KMS-11 (cell line): Measurements from ENCODE around the gene SPATC1L.

ENCODE experiments used
- H2AFZ ChIP-seq: fragments of 200-600 bp; sonication (generic); 2 replicates; pipeline ENCODE4 v1.6.1; 2016; ENCODE audit warnings: antibody characterized with exemption, mixed run types, low read depth
- H3K27ac ChIP-seq: fragments of 200-600 bp; sonication (generic); 2 replicates; pipeline ENCODE4 v1.6.1; 2016; ENCODE audit warnings: mild to moderate bottlenecking, mixed run types
- H3K27me3 ChIP-seq: fragments of 200-600 bp; sonication (generic); 2 replicates; pipeline ENCODE4 v1.6.1; 2017; ENCODE audit warnings: mild to moderate bottlenecking, low read depth, mixed run types, moderate library complexity; ENCODE audit not compliant: insufficient read depth
- H3K36me3 ChIP-seq: fragments of 200-600 bp; sonication (generic); 2 replicates; pipeline ENCODE4 v1.6.1; 2017; ENCODE audit warnings: mild to moderate bottlenecking, mixed run types; ENCODE audit not compliant: insufficient read depth
- H3K4me1 ChIP-seq: fragments of 200-600 bp; sonication (generic); 2 replicates; pipeline ENCODE4 v1.6.1; 2016; ENCODE audit warnings: mild to moderate bottlenecking, low read depth, mixed run types; ENCODE audit not compliant: poor library complexity, severe bottlenecking
- H3K4me2 ChIP-seq: fragments of 200-600 bp; sonication (generic); 2 replicates; pipeline ENCODE4 v1.7.0; 2016; ENCODE audit warnings: mild to moderate bottlenecking, mixed run types
- H3K4me3 ChIP-seq: fragments of 200-600 bp; sonication (generic); IDR thresholded peaks from 2 replicates; pipeline ENCODE4 v1.6.1; 2017; ENCODE audit warnings: low read depth, low read length, mixed read lengths; ENCODE audit not compliant: insufficient read depth
- H3K79me2 ChIP-seq: fragments of 200-600 bp; sonication (generic); 2 replicates; pipeline ENCODE4 v1.6.1; 2016; ENCODE audit warnings: low read depth, mixed run types; ENCODE audit not compliant: insufficient read depth
- H3K9ac ChIP-seq: fragments of 200-600 bp; sonication (generic); 2 replicates; pipeline ENCODE4 v1.6.1; 2016; ENCODE audit warnings: mild to moderate bottlenecking, mixed run types
- H4K20me1 ChIP-seq: fragments of 200-600 bp; sonication (generic); 2 replicates; pipeline ENCODE4 v1.6.1; 2016; ENCODE audit warnings: mild to moderate bottlenecking, mixed run types; ENCODE audit not compliant: insufficient read depth
- TF ChIP-seq, protein P1 (sequence below): fragments of 200-600 bp; sonication (generic); conservative IDR thresholded peaks from 2 replicates; pipeline ENCODE4 v1.6.1; 2017; ENCODE audit warnings: low read depth, mild to moderate bottlenecking, antibody characterized with exemption, low read length, moderate library complexity, mixed read lengths

Gene SPATC1L

DNA sequence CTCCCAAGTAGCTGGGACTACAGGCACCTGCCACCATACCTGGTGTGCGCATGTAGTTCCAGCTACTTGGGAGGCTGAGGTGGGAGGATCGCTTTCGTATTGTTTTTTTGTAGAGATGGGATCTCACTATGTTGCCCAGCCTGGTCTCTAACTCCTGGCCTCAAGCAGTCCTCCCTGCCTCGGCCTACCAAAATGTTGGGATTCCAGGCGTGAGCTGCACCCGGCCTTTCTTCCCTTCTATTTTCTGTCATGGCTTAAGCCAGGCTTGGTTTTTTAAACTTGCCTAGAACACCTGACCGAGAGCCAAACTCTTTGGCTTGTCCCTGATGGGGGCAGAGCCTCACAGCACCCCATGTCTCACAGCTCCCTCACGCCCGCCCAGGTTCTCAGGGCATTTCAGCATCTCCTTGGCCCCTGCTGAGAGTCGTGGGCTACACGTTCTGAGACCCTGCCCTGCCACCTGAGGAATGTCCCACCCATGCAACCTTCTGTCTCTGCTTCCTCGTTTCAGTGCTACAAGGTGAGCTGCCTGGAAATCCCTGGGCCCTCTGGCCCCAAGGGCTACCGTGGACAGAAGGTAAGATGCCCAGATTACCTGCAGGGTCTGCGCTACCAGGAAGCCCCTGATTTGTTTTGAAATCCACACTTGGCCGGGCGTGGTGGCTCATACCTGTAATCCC lies 70.6 kb downstream of the SPATC1L start:
- no peaks in the 10 kb centered on the region for H3K79me2 ChIP-seq
- no peak overlapping the region for H3K4me2 ChIP-seq
- no peak overlapping the region for H2AFZ ChIP-seq
- H4K20me1 ChIP-seq = no peaks in the 10 kb centered on the region
- TF ChIP-seq, protein P1, sequence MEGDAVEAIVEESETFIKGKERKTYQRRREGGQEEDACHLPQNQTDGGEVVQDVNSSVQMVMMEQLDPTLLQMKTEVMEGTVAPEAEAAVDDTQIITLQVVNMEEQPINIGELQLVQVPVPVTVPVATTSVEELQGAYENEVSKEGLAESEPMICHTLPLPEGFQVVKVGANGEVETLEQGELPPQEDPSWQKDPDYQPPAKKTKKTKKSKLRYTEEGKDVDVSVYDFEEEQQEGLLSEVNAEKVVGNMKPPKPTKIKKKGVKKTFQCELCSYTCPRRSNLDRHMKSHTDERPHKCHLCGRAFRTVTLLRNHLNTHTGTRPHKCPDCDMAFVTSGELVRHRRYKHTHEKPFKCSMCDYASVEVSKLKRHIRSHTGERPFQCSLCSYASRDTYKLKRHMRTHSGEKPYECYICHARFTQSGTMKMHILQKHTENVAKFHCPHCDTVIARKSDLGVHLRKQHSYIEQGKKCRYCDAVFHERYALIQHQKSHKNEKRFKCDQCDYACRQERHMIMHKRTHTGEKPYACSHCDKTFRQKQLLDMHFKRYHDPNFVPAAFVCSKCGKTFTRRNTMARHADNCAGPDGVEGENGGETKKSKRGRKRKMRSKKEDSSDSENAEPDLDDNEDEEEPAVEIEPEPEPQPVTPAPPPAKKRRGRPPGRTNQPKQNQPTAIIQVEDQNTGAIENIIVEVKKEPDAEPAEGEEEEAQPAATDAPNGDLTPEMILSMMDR = no peak
- peaks cover 83% of the 10 kb centered on the region for H3K27me3 ChIP-seq
- no peaks in the 10 kb centered on the region for H3K36me3 ChIP-seq
- no peak overlapping the region for H3K9ac ChIP-seq
- no peak overlapping the region for H3K4me3 ChIP-seq
- H3K27ac ChIP-seq = no peak overlapping the region
- H3K4me1 ChIP-seq = no peaks in the 10 kb centered on the region

DNA sequence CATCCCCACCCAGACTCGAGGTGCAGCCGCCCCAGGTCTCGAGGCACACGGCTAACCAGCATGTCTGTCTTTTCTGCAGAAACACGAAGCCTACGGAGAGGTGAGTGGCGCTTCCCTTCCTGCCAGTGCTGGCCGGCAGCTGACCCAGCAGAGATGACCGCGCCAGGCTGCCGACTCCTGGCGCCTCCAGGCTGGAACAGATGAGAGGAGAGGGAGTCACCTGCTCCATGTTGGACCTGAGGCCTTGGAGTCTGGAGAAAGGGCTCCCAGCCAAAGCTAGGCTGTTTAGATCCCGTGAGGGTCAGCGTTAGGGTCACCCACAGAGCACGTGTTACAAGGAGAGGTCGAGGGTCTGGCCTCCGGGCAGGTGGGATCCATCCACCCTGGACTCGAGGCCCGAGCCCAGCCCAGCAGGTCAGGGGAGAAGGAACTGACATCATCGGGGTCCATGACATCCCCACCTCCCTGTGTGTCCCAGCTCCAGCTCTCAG lies 71.5 kb downstream of the SPATC1L start:
- peaks cover 84% of the 10 kb centered on the region for H3K27me3 ChIP-seq
- H4K20me1 ChIP-seq = no peaks in the 10 kb centered on the region
- H3K79me2 ChIP-seq = no peaks in the 10 kb centered on the region
- TF ChIP-seq, protein P1 = no peak
- H3K4me3 ChIP-seq = no peak overlapping the region
- no peak overlapping the region for H2AFZ ChIP-seq
- no peak overlapping the region for H3K4me2 ChIP-seq
- H3K4me1 ChIP-seq = no peaks in the 10 kb centered on the region
- H3K27ac ChIP-seq = no peak overlapping the region
- H3K36me3 ChIP-seq = no peaks in the 10 kb centered on the region
- H3K9ac ChIP-seq = no peak overlapping the region

DNA sequence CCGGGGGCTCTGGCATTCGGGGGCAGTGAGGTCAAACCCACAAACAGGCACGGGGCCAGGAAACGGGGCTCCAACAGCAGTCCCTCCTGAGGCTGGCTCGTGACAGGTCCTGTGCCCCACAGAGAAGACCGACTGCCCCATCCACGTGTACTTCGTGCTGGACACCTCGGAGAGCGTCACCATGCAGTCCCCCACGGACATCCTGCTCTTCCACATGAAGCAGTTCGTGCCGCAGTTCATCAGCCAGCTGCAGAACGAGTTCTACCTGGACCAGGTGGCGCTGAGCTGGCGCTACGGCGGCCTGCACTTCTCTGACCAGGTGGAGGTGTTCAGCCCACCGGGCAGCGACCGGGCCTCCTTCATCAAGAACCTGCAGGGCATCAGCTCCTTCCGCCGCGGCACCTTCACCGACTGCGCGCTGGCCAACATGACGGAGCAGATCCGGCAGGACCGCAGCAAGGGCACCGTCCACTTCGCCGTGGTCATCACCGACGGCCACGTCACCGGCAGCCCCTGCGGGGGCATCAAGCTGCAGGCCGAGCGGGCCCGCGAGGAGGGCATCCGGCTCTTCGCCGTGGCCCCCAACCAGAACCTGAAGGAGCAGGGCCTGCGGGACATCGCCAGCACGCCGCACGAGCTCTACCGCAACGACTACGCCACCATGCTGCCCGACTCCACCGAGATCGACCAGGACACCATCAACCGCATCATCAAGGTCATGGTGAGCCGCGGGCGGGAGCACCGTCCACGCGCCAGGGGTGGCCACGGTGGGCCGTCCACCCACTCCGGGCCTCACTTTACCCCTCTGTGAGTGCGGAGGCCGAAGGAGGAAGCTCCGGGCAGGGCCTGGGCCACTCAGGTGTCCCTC lies 72.2 kb downstream of the SPATC1L start:
- no peaks in the 10 kb centered on the region for H3K79me2 ChIP-seq
- H3K9ac ChIP-seq = no peak overlapping the region

DNA sequence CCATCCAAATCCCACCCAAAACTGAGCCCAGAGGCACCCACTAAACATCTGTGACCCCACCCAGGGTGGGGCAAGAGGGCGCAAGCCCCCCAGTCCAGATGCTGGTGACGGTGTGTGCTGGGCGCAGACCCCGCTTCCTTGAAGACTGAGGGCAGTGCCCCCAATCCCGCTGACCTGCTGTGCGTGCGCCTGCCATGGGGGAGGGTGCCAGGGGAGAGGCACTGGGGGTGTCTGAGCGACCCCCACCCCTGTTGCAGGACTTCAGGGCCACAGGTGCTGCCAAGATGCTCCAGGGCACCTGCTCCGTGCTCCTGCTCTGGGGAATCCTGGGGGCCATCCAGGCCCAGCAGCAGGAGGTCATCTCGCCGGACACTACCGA lies 73.1 kb downstream of the SPATC1L start:
- Histone ChIP-seq H3K79me2 (no peaks in the 10 kb centered on the region), H3K27ac (no peak overlapping the region), H2AFZ (no peak overlapping the region), H3K4me3 (no peak overlapping the region), H3K36me3 (no peaks in the 10 kb centered on the region), H3K4me2 (no peak overlapping the region), H3K27me3 (peaks cover 79% of the 10 kb centered on the region), H4K20me1 (no peaks in the 10 kb centered on the region), H3K9ac (no peak overlapping the region), H3K4me1 (no peaks in the 10 kb centered on the region)
- TF ChIP-seq, protein P1 = no peak

More for the DNA sequence above, 72.2 kb downstream of the SPATC1L start:
- no peak overlapping the region for H3K4me2 ChIP-seq
- H3K27me3 ChIP-seq = peaks cover 80% of the 10 kb centered on the region
- no peaks in the 10 kb centered on the region for H4K20me1 ChIP-seq
- no peaks in the 10 kb centered on the region for H3K36me3 ChIP-seq
- TF ChIP-seq, protein P1 = no peak
- H3K27ac ChIP-seq = no peak overlapping the region
- H3K4me1 ChIP-seq = no peaks in the 10 kb centered on the region
- no peak overlapping the region for H2AFZ ChIP-seq
- H3K4me3 ChIP-seq = no peak overlapping the region
